AG08395 (cell line): ENCODE results near the gene SIGLEC1.

Source experiments
- DNase-seq: peaks from one replicate; pipeline ENCODE4 v3.0.0; 2012; ENCODE audit warnings: mixed read lengths, low spot score

The SIGLEC1 gene

DNA sequence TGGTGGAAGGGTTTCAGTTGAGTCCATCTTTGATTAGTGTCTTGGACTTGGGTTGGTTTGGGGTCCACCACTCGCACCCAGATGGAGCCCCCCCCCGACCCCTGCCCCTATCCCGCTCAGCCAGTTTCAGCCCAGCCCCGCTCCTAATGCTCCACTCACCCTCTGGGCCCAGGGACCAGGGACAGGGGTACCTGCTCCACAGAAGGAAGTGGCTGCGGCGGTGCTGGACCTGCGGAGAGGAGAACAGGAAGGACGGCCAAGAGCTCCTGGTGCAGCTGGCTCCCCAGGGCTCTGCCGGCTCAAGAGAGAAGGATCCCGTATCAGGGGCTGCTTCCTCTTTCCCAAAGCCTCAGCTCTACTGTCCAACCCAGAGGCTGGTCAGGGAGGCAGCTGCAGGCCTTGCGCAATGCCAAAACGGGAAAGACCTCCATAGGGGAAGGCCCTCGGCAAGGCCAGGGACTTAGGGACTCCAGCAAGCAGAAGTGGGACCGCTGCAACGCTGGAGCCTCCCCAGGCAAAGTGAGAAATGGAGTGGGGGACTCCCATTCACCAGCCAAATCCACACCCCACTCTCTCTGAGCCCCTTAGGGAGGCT lies at the start of gene SIGLEC1:
SIGLEC1 (minus strand) TSS at position 322 of the 595 bp plus-strand sequence. CDS start 5,472 bp downstream, outside the sequence.
- no peak for DNase-seq

DNA sequence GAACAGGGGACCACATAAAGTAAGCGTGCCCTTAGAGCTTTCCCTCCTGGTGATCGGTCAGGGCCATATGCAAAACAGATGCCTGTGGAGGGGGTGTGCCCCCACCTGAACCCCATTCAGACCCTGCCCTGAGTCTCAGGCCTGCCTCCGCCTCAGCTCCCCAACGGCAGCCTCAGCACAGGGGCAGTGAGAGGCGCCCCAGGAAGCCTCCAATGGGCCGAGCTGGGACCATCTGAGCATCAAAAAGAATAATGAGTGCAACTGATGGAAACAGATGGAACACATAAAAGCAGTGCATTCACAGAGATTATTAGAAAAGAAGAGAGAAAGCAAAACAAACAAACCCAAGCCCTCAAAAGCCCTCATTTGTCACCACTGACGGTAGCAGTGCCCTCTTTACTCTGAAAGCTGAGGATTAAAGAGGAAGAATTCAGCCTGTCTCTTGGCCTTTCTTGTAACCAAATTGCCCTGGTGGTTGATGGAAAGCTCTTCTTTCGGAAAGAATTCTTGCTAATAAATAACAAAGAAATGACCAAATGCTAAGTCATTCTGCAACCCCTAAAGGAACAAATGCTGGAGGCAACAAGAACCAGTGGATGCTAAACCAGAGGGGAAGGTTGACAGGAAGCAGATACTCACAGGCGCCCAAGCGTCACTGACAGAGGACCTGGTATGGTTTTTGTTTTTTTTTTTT lies 48.4 kb upstream of the SIGLEC1 start:
- no peak for DNase-seq

GRCh38 chr20:3759884-3760283 lies 47.5 kb upstream of the SIGLEC1 start:
- no peak for DNase-seq

- no peak for DNase-seq
Measured at GRCh38 chr20:3759316-3759823, 47.0 kb upstream of the SIGLEC1 start.

GRCh38 chr20:3758566-3758965 lies 46.2 kb upstream of the SIGLEC1 start:
- DNase-seq, result no peak

GRCh38 chr20:3757268-3757667 lies 44.9 kb upstream of the SIGLEC1 start:
- no peak for DNase-seq

DNA sequence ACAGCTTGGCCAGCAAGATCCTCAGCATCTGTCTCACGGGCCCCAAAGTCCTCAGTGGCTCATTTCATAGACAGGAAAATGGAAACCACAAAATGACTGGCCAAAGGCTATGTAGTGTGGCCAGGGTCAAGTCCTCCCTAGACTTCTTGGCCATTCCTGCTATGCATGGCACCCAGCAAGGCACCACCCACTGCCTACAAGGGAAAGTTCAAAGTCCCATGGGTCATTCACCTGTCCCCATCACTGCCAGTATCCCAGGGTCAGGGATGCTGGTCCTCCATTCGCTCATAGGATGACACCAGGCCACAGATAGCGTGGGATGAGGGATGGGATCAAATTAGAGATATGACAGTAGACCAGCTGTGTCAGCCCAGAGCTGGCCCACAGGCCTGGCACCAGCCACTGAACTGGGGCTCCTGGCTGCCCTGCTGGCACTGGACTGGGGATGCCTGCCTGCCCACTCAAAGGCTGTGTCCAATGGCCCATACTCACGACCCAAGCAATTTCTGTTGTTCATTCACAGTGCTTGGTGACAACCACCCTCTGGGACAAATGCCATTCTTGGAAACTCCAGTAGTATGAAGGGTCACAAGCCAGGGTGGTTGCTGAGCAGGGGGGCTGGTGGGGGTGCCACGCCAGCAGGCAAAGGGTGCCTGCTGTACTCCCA lies 43.5 kb upstream of the SIGLEC1 start:
- DNase-seq, result no peak

DNA sequence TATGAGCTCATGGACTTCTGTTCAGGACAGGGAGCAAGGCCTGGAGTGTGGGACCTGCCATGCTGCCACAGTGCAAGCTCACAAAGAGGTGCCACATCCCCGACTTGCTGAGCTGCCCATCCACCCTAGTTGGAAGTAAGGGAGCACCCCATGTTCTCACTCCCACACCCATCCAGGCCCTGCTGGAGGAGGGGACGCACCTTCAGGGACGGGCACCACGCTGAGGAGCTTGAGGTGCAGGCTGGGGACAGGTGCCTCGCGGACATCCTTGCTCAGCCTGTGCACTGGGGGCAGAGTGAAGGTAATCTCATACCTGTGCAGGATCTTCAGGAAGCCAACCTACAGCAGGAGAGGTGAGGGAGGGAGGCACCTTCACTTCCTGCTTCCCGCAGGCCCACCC lies 42.9 kb upstream of the SIGLEC1 start:
- DNase-seq, result no peak

DNA sequence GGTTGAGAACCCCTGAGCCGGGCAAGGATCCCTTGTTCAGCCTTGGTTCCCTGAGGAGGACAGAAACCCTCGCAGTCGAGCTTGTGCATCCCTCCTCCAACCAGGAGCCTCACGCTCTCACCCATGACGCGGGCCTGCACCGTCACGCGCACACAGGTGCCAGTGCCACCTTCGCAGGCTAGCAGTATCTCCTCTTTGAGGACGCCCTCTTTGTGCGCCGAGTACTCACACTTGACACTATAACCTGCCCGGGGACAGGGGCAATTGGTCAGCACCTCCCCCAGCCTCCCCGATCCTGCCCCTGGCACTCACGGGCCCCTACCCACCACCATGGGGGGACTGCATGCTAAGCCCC lies 41.9 kb upstream of the SIGLEC1 start:
- no peak for DNase-seq

- DNase-seq, result no peak
Measured at GRCh38 chr20:3753501-3754275, 41.3 kb upstream of the SIGLEC1 start.

DNA sequence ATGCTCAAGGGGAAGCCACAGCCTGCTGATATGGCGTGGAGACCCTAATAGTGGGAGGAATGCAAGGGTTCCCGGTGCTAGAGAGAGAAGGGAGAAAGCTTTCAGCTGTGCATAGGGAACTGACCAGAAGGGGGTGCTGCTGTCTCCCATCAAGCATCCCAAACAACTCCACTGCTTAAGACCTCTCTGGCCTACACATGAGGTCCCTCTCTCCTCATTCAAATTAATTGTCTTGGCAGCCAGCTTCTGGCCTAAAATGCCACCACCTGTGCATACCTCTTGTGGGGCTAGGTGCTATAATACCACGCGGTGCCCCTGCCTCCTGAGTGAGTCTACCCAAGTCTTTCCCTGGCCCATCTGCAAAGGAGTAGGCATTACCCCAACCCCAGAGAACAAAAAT lies 40.7 kb upstream of the SIGLEC1 start:
- DNase-seq, result peak; percentile 87

DNA sequence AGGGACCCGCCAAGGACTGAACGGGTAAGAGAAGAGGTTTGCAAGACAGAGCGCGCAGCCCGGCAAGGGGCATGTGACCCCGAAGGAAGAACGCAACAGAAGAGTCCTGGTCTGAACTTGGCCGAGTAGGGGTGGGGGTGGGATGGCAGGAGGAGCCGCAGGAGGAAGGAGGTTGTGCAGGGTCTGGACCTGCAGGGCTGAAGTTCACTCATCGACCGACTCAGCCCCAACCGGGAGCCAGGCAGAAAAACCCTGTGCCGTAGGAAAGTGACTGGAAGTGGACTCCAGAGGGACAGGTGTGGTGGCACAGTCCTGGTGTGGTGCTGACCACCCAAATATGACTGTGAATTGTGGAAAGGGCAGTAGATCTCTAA lies 40.0 kb upstream of the SIGLEC1 start:
- no peak for DNase-seq

- no peak for DNase-seq
Measured at GRCh38 chr20:3751675-3752385, 39.4 kb upstream of the SIGLEC1 start.

- DNase-seq, result no peak
Measured at GRCh38 chr20:3751305-3751674, 38.9 kb upstream of the SIGLEC1 start.

DNA sequence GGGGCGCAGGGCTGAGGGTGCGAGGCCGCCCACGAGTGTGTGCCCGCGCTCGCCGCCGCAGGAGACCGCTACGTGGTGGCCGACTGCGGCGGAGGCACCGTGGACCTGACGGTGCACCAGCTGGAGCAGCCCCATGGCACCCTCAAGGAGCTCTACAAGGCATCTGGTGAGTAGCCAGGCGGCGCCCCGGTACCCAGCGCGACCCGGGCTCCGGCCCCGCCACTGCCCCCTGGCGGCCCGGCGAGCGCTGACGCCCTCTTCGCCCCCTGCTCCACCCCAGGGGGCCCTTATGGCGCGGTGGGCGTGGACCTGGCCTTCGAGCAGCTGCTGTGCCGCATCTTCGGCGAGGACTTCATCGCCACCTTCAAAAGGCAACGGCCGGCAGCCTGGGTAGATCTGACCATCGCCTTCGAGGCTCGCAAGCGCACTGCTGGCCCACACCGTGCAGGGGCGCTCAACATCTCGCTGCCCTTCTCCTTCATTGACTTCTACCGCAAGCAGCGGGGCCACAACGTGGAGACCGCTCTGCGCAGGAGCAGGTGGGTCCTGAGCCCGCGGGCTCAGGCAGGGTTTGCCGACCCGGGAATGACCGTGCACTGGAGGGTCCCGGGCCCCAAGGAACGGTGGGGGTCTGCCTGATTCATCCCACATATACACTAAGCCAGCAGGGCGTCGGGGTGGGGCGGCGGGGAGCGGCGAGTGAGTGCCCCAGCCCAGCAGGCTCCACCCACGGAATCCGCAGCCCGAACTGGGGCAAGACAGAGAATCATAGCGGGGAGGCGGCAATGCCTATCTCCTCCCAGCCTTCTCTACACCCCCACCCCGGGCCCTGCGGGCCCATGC lies 37.5 kb upstream of the SIGLEC1 start:
- no peak for DNase-seq

- no peak for DNase-seq
Measured at GRCh38 chr20:3749087-3749688, 36.8 kb upstream of the SIGLEC1 start.

DNA sequence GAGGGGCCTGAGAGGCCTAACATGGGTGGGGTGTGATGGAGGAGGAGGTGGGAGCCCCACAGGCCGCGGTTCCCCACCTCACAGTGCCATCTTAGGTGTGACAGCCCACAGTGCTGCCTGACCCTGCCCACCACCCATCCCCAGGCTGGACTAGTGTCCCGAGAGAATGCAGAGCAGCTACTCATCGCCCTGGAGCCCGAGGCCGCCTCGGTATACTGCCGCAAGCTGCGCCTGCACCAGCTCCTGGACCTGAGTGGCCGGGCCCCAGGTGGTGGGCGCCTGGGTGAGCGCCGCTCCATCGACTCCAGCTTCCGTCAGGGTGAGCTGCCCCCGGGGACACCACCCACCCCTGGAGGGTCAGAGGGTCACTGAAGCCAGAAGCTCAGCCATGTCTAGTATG lies 35.7 kb upstream of the SIGLEC1 start:
- no peak for DNase-seq

DNA sequence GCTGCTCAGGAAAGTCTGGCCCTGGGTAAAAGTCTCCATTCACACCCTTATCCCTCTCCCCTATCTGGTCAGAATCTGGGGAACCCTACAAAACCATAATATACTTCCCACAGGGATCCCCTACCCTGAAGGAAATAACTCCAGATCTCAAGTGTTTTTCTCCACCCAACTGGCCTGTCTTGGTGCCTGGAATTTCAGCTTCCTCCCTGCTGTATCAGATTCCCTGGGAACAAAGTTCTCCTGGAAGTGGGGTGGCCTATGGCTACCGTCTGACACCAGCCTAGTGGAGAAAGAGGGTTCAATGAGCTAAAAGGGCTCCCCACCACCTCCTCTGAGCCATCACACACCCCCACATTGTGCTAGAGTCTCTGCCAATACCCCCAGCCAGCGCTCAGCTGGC lies 35.1 kb upstream of the SIGLEC1 start:
- DNase-seq, result no peak

GRCh38 chr20:3745686-3746173 lies 33.3 kb upstream of the SIGLEC1 start:
- DNase-seq, result no peak
